ENCODE data around the gene MOK.

GRCh38 chr14:102241147-102241546 is 63.8 kb downstream of the MOK start:
- TF ChIP-seq CTCF (IDR thresholded peaks at IDR 0.05; ENCODE audit: low read length) (no peak), EZH2 (optimal IDR thresholded peaks at IDR 0.05; ENCODE audit: low read depth, low read length) (no peak)

All from MM.1S (cell line).